MM.1S (cell line): ENCODE data around the gene SECISBP2.

Source experiments
- CTCF ChIP-seq: fragments of 300-600 bp; sonication (generic); IDR thresholded peaks from 2 replicates; pipeline ENCODE4 v1.5.1; 2016; ENCODE audit warnings: antibody characterized with exemption, low read length, mixed read lengths
- EZH2 ChIP-seq: fragments of 300-600 bp; sonication (generic); optimal IDR thresholded peaks from 2 replicates; pipeline ENCODE3; 2017; ENCODE audit warnings: low read depth, mild to moderate bottlenecking, antibody characterized with exemption, low read length, mixed read lengths

- no peak for TF ChIP-seq CTCF
- no peak for TF ChIP-seq EZH2
Observed at GRCh38 chr9:89291741-89292140, 26.6 kb upstream of the SECISBP2 start.
